IMR-90 (cell line): ENCODE results near the gene DEFB119. TPM values are rescaled to one million over a fixed set of nuclear protein-coding genes. Genes with fewer than 3 reads are reported as not detected.

Experiments used
- ATAC-seq: fragments of 200-7000 bp; cut with Tn5 transposase; 2 replicates; pipeline ENCODE4 v1.9.1; 2020; ENCODE audit warnings: low read depth, mild to moderate bottlenecking, moderate library complexity
- BruUV-seq: library from RNA; stranded (reverse); fragments of 400-500 nt; replicated peaks from 2 replicates; lab custom pipeline; 2021; lab: Mats Ljungman, UMichigan
- CTCF ChIA-PET: fragments of 300-600 bp; formaldehyde crosslinking; extraction: SDS; loops from one replicate; lab custom pipeline; 2021; ENCODE audit warnings: antibody characterized with exemption; lab: Yijun Ruan, JAX
- POLR2A ChIA-PET: fragments of 300-600 bp; sonication (Branson Sonifier 250); formaldehyde crosslinking; loops from one replicate; lab custom pipeline; 2022; ENCODE audit warnings: antibody characterized with exemption; ENCODE audit not compliant: unreplicated experiment; lab: Charles Lee
- DNase-seq: peaks from one replicate; pipeline ENCODE4 v3.0.0; 2013
- H2AFZ ChIP-seq: replicated peaks from 2 replicates; pipeline ENCODE3; 2013; ENCODE audit warnings: low read length, mild to moderate bottlenecking; ENCODE audit not compliant: poor library complexity
- H2AK5ac ChIP-seq: 2 replicates; pipeline ENCODE4 v1.6.1; 2013; ENCODE audit warnings: low read depth, low read length, inconsistent platforms
- H2AK9ac ChIP-seq: replicated peaks from 2 replicates; pipeline ENCODE3; 2013; ENCODE audit warnings: mild to moderate bottlenecking, low read depth, low read length, moderate library complexity; ENCODE audit not compliant: poor library complexity
- H2BK120ac ChIP-seq: 2 replicates; pipeline ENCODE4 v1.6.1; 2013; ENCODE audit warnings: low read depth, low read length, inconsistent platforms
- H2BK15ac ChIP-seq: 3 replicates; pipeline ENCODE4 v1.6.1; 2013; ENCODE audit warnings: low read depth, low read length, inconsistent platforms
- H2BK20ac ChIP-seq: 2 replicates; pipeline ENCODE4 v1.6.1; 2013; ENCODE audit warnings: low read depth, mild to moderate bottlenecking, inconsistent platforms, low read length, moderate library complexity
- H2BK5ac ChIP-seq: 2 replicates; pipeline ENCODE4 v1.6.1; 2013; ENCODE audit warnings: mild to moderate bottlenecking, low read depth, low read length, inconsistent platforms; ENCODE audit not compliant: poor library complexity, severe bottlenecking
- H3K14ac ChIP-seq: replicated peaks from 2 replicates; pipeline ENCODE4 v1.6.1; 2013; ENCODE audit warnings: low read depth, low read length, inconsistent platforms
- H3K18ac ChIP-seq: 2 replicates; pipeline ENCODE4 v1.6.1; 2013; ENCODE audit warnings: low read depth, low read length, control low read depth
- H3K23ac ChIP-seq: 2 replicates; pipeline ENCODE4 v1.6.1; 2013; ENCODE audit warnings: low read depth, low read length, inconsistent platforms
- H3K27ac ChIP-seq: 2 replicates; pipeline ENCODE4 v1.5.1; 2013; ENCODE audit warnings: mild to moderate bottlenecking, control low read depth, low read length; ENCODE audit not compliant: insufficient read depth
- H3K27me3 ChIP-seq: 2 replicates; pipeline ENCODE4 v1.6.1; 2013; ENCODE audit warnings: low read length; ENCODE audit not compliant: control insufficient read depth, insufficient read depth
- H3K36me3 ChIP-seq: 2 replicates; pipeline ENCODE4 v1.6.1; 2013; ENCODE audit warnings: low read length, mixed read lengths; ENCODE audit not compliant: control insufficient read depth, insufficient read depth
- H3K4ac ChIP-seq: 2 replicates; pipeline ENCODE4 v1.6.1; 2013; ENCODE audit warnings: low read depth, low read length, inconsistent platforms
- H3K4me1 ChIP-seq: 2 replicates; pipeline ENCODE4 v1.6.1; 2013; ENCODE audit warnings: low read length, mixed read lengths; ENCODE audit not compliant: control insufficient read depth, insufficient read depth
- H3K4me2 ChIP-seq: 2 replicates; pipeline ENCODE4 v1.6.1; 2013; ENCODE audit warnings: low read depth, mild to moderate bottlenecking, control low read depth, low read length, moderate library complexity
- H3K4me3 ChIP-seq: 2 replicates; pipeline ENCODE4 v1.5.1; 2013; ENCODE audit warnings: low read depth, mild to moderate bottlenecking, control low read depth, low read length, moderate library complexity; ENCODE audit not compliant: insufficient read depth
- H3K56ac ChIP-seq: 2 replicates; pipeline ENCODE4 v1.6.1; 2013; ENCODE audit warnings: low read length, inconsistent platforms; ENCODE audit not compliant: insufficient read depth; ENCODE audit errors: extremely low read depth
- H3K79me1 ChIP-seq, 2 experiments: 2 replicates each; pipeline ENCODE4 v1.6.1; 2013; ENCODE audit warnings: low read length in 2 of 2, inconsistent platforms in 1 of 2, low read depth in 1 of 2
- H3K9ac ChIP-seq: 2 replicates; pipeline ENCODE4 v1.6.1; 2013; ENCODE audit warnings: low read depth, low read length, control low read depth
- H3K9me1 ChIP-seq: 2 replicates; pipeline ENCODE4 v1.6.1; 2013; ENCODE audit warnings: low read length, inconsistent platforms; ENCODE audit not compliant: insufficient read depth
- H3K9me3 ChIP-seq: 2 replicates; pipeline ENCODE4 v1.6.1; 2013; ENCODE audit warnings: low read length; ENCODE audit not compliant: control insufficient read depth, insufficient read depth
- H4K20me1 ChIP-seq: 2 replicates; pipeline ENCODE4 v1.6.1; 2013; ENCODE audit warnings: low read length, inconsistent platforms; ENCODE audit not compliant: insufficient read depth
- H4K5ac ChIP-seq: 2 replicates; pipeline ENCODE4 v1.6.1; 2013; ENCODE audit warnings: mild to moderate bottlenecking, low read depth, low read length, control low read depth
- H4K8ac ChIP-seq, 2 experiments: 2 replicates each; pipeline ENCODE4 v1.6.1; 2013; ENCODE audit warnings: low read depth in 2 of 2, low read length in 2 of 2, control low read depth in 1 of 2, inconsistent platforms in 1 of 2
- H4K91ac ChIP-seq: 2 replicates; pipeline ENCODE4 v1.6.1; 2013; ENCODE audit warnings: low read depth, low read length, inconsistent platforms; ENCODE audit not compliant: insufficient read depth
- CTCF ChIP-seq: conservative IDR thresholded peaks from 2 replicates; pipeline ENCODE4 v1.5.1; 2012; ENCODE audit warnings: mild to moderate bottlenecking, low read depth, low read length, improper control_type of control experiment
- FOS ChIP-seq: fragments of 150-350 bp; IDR thresholded peaks from 2 replicates; pipeline ENCODE4 v1.6.1; 2016; ENCODE audit warnings: low read depth, low read length
- MAFK ChIP-seq: IDR thresholded peaks from 2 replicates; pipeline ENCODE4 v1.6.1; 2012; ENCODE audit warnings: low read depth, low read length, improper control_type of control experiment
- NFE2L2 ChIP-seq: fragments of 150-350 bp; IDR thresholded peaks from 2 replicates; pipeline ENCODE4 v1.6.1; 2016; ENCODE audit warnings: low read depth, mild to moderate bottlenecking, low read length
- RCOR1 ChIP-seq: IDR thresholded peaks from 2 replicates; pipeline ENCODE4 v1.6.1; 2012; ENCODE audit warnings: mild to moderate bottlenecking, low read length, improper control_type of control experiment; ENCODE audit not compliant: insufficient replicate concordance
- WGBS, 2 experiments: methylation state at CpG; one replicate each; pipeline versions ENCODE4 v1.1.5 to v1.1.7; 2013; ENCODE audit warnings: missing lambda C conversion rate in 2 of 2; ENCODE audit not compliant: insufficient read length in 1 of 2; ENCODE audit errors: extremely low coverage in 2 of 2; 5-methylcytosine and 5-hydroxymethylcytosine counted together
- dilution Hi-C: fragments of 300-500 bp; cut with HindIII; formaldehyde crosslinking; loops from one replicate; pipeline ENCODE4 v1.14.3; 2018; ENCODE audit warnings: low sequenced_read_pairs; ENCODE audit not compliant: unreplicated experiment
- in situ Hi-C: fragments of 300-500 bp; cut with MboI; formaldehyde crosslinking; loops from 3 replicates; pipeline ENCODE4 v1.14.3; 2019; ENCODE audit warnings: low sequenced_read_pairs, inconsistent platforms, mixed read lengths
- intact Hi-C: fragments of 100-400 bp; cut with micrococcal nuclease; formaldehyde crosslinking; loops from 2 replicates; pipeline ENCODE4 v1.10.0; 2022
- polyA plus RNA-seq, 3 experiments: library from polyadenylated mRNA; depleted of rRNA; stranded (reverse); fragments of >200 nt; gene quantifications; 2 replicates each; pipeline ENCODE4 v1.2.3, GENCODE V29; 2012; ENCODE audit warnings: low replicate concordance in 1 of 3
- total RNA-seq: library from RNA; depleted of rRNA; stranded (reverse); fragments of >200 nt; gene quantifications from 2 replicates; pipeline ENCODE4 v1.2.3, GENCODE V29; 2012

Gene DEFB119
- total and polyA plus RNA-seq, 2 of the 4 experiments (the other 2 are of a cell fraction), result not detected

DNA sequence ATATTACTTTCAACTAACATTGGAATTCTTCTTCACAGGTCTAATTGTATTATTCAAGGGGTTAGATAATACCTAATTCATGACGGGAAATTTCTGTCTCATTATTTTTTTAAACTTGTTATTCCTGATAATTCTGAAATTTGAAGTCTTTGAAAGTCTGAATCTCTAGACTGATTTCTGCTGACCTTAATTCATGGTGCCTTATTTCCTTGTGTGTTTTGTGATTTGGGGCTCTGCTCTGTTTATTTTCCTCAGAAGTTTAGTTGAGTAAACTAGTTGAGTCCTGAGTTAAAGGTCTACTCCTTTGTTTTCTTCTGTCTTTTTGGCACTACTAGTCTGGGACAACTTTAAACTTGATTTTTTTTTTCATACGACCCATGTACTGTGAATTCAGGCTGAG is 16.0 kb downstream of the DEFB119 start:
- Histone ChIP-seq H3K9me1 (no peaks in the 10 kb centered on the region), H4K8ac (no peak overlapping the region), H3K9ac (no peak overlapping the region), H4K5ac (no peak overlapping the region), H4K20me1 (no peaks in the 10 kb centered on the region), H3K4ac (no peak overlapping the region), H2AK5ac (no peak overlapping the region), H2BK20ac (no peak overlapping the region), H3K4me1 (no peaks in the 10 kb centered on the region), H3K14ac (no peak overlapping the region), H3K4me3 (no peak overlapping the region), H3K27me3 (no peaks in the 10 kb centered on the region), H3K9me3 (no peaks in the 10 kb centered on the region), H3K23ac (no peak overlapping the region), H2BK15ac (no peak overlapping the region), H3K36me3 (no peaks in the 10 kb centered on the region), H3K56ac (no peak overlapping the region), H2AFZ (no peak overlapping the region), H2AK9ac (no peak overlapping the region), H3K79me1 (no peaks in the 10 kb centered on the region), H2BK120ac (no peak overlapping the region), H3K18ac (no peak overlapping the region), H2BK5ac (no peak overlapping the region), H3K27ac (no peak overlapping the region), H4K91ac (no peak overlapping the region), H3K4me2 (no peak overlapping the region)
- ATAC-seq (no peak), DNase-seq (no peak)
- ChIA-PET CTCF (no interaction called here), POLR2A (no interaction called here)
- dilution Hi-C loops, result no loop called here
- TF ChIP-seq CTCF, result no peak
- no peak for TF ChIP-seq FOS
- no peak for TF ChIP-seq MAFK
- TF ChIP-seq NFE2L2, result no peak
- TF ChIP-seq RCOR1, result no peak
- in situ Hi-C loops, result no loop called here
- intact Hi-C loops, result no loop called here
- BruUV-seq, result no TSS peak
- WGBS, 2 experiments, result no CpG with 5 or more reads among the region's 2 CpGs
